Dendritic cell treated with granulocyte-macrophage colony-stimulating factor and Interleukin-4, amounts not matched to agents 40 ng/mL and 50 ng/mL, for 4 days (primary cell): ENCODE measurements around the gene LILRA6.
"Not testable (repeated sequence)": the region's sequence is repeated elsewhere in the genome, so short reads cannot be mapped to it uniquely, and the experiment has no call there.

Experiments
- H3K27ac Mint-ChIP-seq: one replicate; pipeline ENCODE4 v1.8.0; 2022; ENCODE audit warnings: mild to moderate bottlenecking, mixed read lengths
- H3K27me3 Mint-ChIP-seq: one replicate; pipeline ENCODE4 v1.8.0; 2022; ENCODE audit warnings: mild to moderate bottlenecking, mixed read lengths
- H3K36me3 Mint-ChIP-seq: one replicate; pipeline ENCODE4 v1.8.0; 2022; ENCODE audit warnings: low read depth, mixed read lengths
- H3K4me1 Mint-ChIP-seq: one replicate; pipeline ENCODE4 v1.8.0; 2022; ENCODE audit warnings: low read depth, mixed read lengths
- H3K4me3 Mint-ChIP-seq: one replicate; pipeline ENCODE4 v1.8.0; 2022; ENCODE audit warnings: mild to moderate bottlenecking, moderate library complexity, mixed read lengths
- H3K9me3 Mint-ChIP-seq: one replicate; pipeline ENCODE4 v1.8.0; 2022; ENCODE audit warnings: mixed read lengths
- intact Hi-C: fragments of 100-400 bp; cut with micrococcal nuclease; formaldehyde crosslinking; loops from one replicate; pipeline ENCODE4 v1.15.0; 2022

The LILRA6 gene

GRCh38 chr19:54203151-54203611 is 39.4 kb downstream of the LILRA6 start:
- Mint-ChIP-seq H3K9me3 (no peaks in the 10 kb centered on the region), H3K27me3 (no peaks in the 10 kb centered on the region), H3K27ac (peak overlapping the region; percentile 94), H3K36me3 (peaks cover 77% of the 10 kb centered on the region), H3K4me1 (peaks cover 76% of the 10 kb centered on the region), H3K4me3 (peak overlapping the region; percentile 66)
- intact Hi-C loops, result loop anchor here (10.0 kb wide), 1 partner anchor 182 kb away; no protein-coding TSS in a partner anchor

GRCh38 chr19:54201980-54202379 is 40.6 kb downstream of the LILRA6 start:
- peak overlapping the region; percentile 91 for H3K27ac Mint-ChIP-seq
- intact Hi-C loops, result loop anchor here (10.0 kb wide), 1 partner anchor 183 kb away; no protein-coding TSS in a partner anchor
- H3K4me1 Mint-ChIP-seq, result peaks cover 71% of the 10 kb centered on the region
- H3K9me3 Mint-ChIP-seq, result no peaks in the 10 kb centered on the region
- peak overlapping the region; percentile 90 for H3K4me3 Mint-ChIP-seq
- H3K27me3 Mint-ChIP-seq, result no peaks in the 10 kb centered on the region
- peaks cover 71% of the 10 kb centered on the region for H3K36me3 Mint-ChIP-seq

- no peaks in the 10 kb centered on the region for H3K9me3 Mint-ChIP-seq
- peaks cover 63% of the 10 kb centered on the region for H3K36me3 Mint-ChIP-seq
- peak overlapping the region; percentile 91 for H3K27ac Mint-ChIP-seq
- peak overlapping the region; percentile 90 for H3K4me3 Mint-ChIP-seq
- no peaks in the 10 kb centered on the region for H3K27me3 Mint-ChIP-seq
- H3K4me1 Mint-ChIP-seq, result peaks cover 69% of the 10 kb centered on the region
- intact Hi-C loops, result loop anchor here (10.0 kb wide), 1 partner anchor 184 kb away; no protein-coding TSS in a partner anchor
These were observed 41.4 kb downstream of the LILRA6 start for GRCh38 chr19:54201172-54201701.

GRCh38 chr19:54199401-54199800 is 43.2 kb downstream of the LILRA6 start:
- Mint-ChIP-seq H3K4me3 (no peak overlapping the region), H3K9me3 (no peaks in the 10 kb centered on the region), H3K4me1 (peaks cover 58% of the 10 kb centered on the region), H3K27ac (peak overlapping the region; percentile 91), H3K36me3 (peaks cover 62% of the 10 kb centered on the region), H3K27me3 (no peaks in the 10 kb centered on the region)
- intact Hi-C loops, result no loop called here

- H3K9me3 Mint-ChIP-seq, result no peaks in the 10 kb centered on the region
- peak overlapping the region; percentile 70 for H3K27ac Mint-ChIP-seq
- no peaks in the 10 kb centered on the region for H3K27me3 Mint-ChIP-seq
- H3K36me3 Mint-ChIP-seq, result peaks cover 59% of the 10 kb centered on the region
- H3K4me1 Mint-ChIP-seq, result peaks cover 46% of the 10 kb centered on the region
- H3K4me3 Mint-ChIP-seq, result peak overlapping the region; percentile 17
- intact Hi-C loops, result no loop called here
These were observed 45.5 kb downstream of the LILRA6 start for GRCh38 chr19:54197121-54197520.

- H3K9me3 Mint-ChIP-seq, result no peaks in the 10 kb centered on the region
- H3K27me3 Mint-ChIP-seq, result no peaks in the 10 kb centered on the region
- H3K36me3 Mint-ChIP-seq, result peaks cover 59% of the 10 kb centered on the region
- intact Hi-C loops, result no loop called here
- H3K4me1 Mint-ChIP-seq, result peaks cover 46% of the 10 kb centered on the region
- H3K4me3 Mint-ChIP-seq, result no peak overlapping the region
- H3K27ac Mint-ChIP-seq, result peak overlapping the region; percentile 70
These were observed 46.1 kb downstream of the LILRA6 start for GRCh38 chr19:54196536-54196935.

- H3K9me3 Mint-ChIP-seq, H3K27me3 Mint-ChIP-seq, H3K4me3 Mint-ChIP-seq, intact Hi-C loops, H3K27ac Mint-ChIP-seq: not testable (repeated sequence)
- Mint-ChIP-seq H3K4me1 (peaks cover 43% of the 10 kb centered on the region), H3K36me3 (peaks cover 59% of the 10 kb centered on the region)
These were observed 48.1 kb downstream of the LILRA6 start for GRCh38 chr19:54194463-54194862.

- H3K27ac Mint-ChIP-seq, result peak overlapping the region; percentile 38
These were observed 49.6 kb downstream of the LILRA6 start for GRCh38 chr19:54193011-54193410.

GRCh38 chr19:54191811-54192453 is 50.7 kb downstream of the LILRA6 start:
- no peaks in the 10 kb centered on the region for H3K27me3 Mint-ChIP-seq
- peak overlapping the region; percentile 77 for H3K4me3 Mint-ChIP-seq
- intact Hi-C loops, result loop anchor here (1.0 kb wide), 1 partner anchor 8 kb away; the partner anchor contains the start of gene RPS9
- H3K9me3 Mint-ChIP-seq, result no peaks in the 10 kb centered on the region
- peaks cover 65% of the 10 kb centered on the region for H3K36me3 Mint-ChIP-seq
- H3K4me1 Mint-ChIP-seq, result peaks cover 50% of the 10 kb centered on the region
- H3K27ac Mint-ChIP-seq, result peak overlapping the region; percentile 97

More at GRCh38 chr19:54193011-54193410, 49.6 kb downstream of the LILRA6 start:
- Mint-ChIP-seq H3K4me3 (peak overlapping the region; percentile 6), H3K4me1 (peaks cover 46% of the 10 kb centered on the region), H3K27me3 (no peaks in the 10 kb centered on the region), H3K36me3 (peaks cover 63% of the 10 kb centered on the region), H3K9me3 (no peaks in the 10 kb centered on the region)
- intact Hi-C loops, result no loop called here

GRCh38 chr19:54191011-54191810 is 51.4 kb downstream of the LILRA6 start, which contains the start of gene TSEN34:
TSS of gene TSEN34 (plus strand) at chr19:54191308. CDS start at chr19:54191365, 57 bp downstream.
- Mint-ChIP-seq H3K4me3 (peak within 1 kb of the TSS; percentile 77), H3K36me3 (peaks cover 72% of the 10 kb centered on the region), H3K27ac (peak within 1 kb of the TSS; percentile 97), H3K4me1 (peaks cover 52% of the 10 kb centered on the region), H3K27me3 (no peaks in the 10 kb centered on the region), H3K9me3 (no peaks in the 10 kb centered on the region)
- intact Hi-C loops, result loop anchor here (1.0 kb wide), 1 partner anchor 9 kb away; the partner anchor contains the start of gene RPS9

- Mint-ChIP-seq H3K9me3 (no peaks in the 10 kb centered on the region), H3K36me3 (peaks cover 72% of the 10 kb centered on the region), H3K27me3 (no peaks in the 10 kb centered on the region), H3K4me3 (peak overlapping the region; percentile 77), H3K4me1 (peaks cover 49% of the 10 kb centered on the region), H3K27ac (peak overlapping the region; percentile 97)
- intact Hi-C loops, result loop anchor here (1.0 kb wide), 2 partner anchors 10 to 30 kb away; partner anchors contain the start of gene RPS9
These were observed 52.0 kb downstream of the LILRA6 start for GRCh38 chr19:54190503-54191010.

- Mint-ChIP-seq H3K36me3 (peaks cover 71% of the 10 kb centered on the region), H3K27ac (peak overlapping the region; percentile 97), H3K9me3 (no peaks in the 10 kb centered on the region), H3K4me3 (peak overlapping the region; percentile 77), H3K4me1 (peaks cover 44% of the 10 kb centered on the region), H3K27me3 (no peaks in the 10 kb centered on the region)
- intact Hi-C loops, result loop anchor here (1.0 kb wide), 1 partner anchor 30 kb away; no protein-coding TSS in a partner anchor
These were observed 52.7 kb downstream of the LILRA6 start for GRCh38 chr19:54189735-54190502.
